GM23338 (cell line): ENCODE data around the gene BEGAIN.

Experiments
- CTCF ChIP-seq, 2 experiments: fragments of 200-600 bp in 1 of 2; sonication (generic) in 1 of 2; conservative IDR thresholded peaks; 2 replicates each; pipeline versions ENCODE4 v1.5.1 to v1.6.1; 2016 to 2017; ENCODE audit warnings: antibody characterized with exemption in 2 of 2, low read depth in 2 of 2, mild to moderate bottlenecking in 2 of 2, moderate library complexity in 1 of 2
- ETS1 ChIP-seq: IDR thresholded peaks from 2 replicates; pipeline ENCODE4 v1.6.1; 2016; ENCODE audit warnings: antibody characterized with exemption
- EZH2 ChIP-seq: fragments of 200-600 bp; sonication (generic); IDR thresholded peaks from one replicate; pipeline ENCODE4 v1.8.0; 2017; ENCODE audit warnings: antibody characterized with exemption, mild to moderate bottlenecking, low read depth; ENCODE audit not compliant: unreplicated experiment
- EZH2phosphoT487 ChIP-seq: fragments of 200-600 bp; sonication (generic); IDR thresholded peaks from one replicate; pipeline ENCODE4 v1.8.1; 2018; ENCODE audit warnings: antibody characterized with exemption; ENCODE audit not compliant: unreplicated experiment
- POLR2AphosphoS5 ChIP-seq: IDR thresholded peaks from 2 replicates; pipeline ENCODE4 v1.6.1; 2016; ENCODE audit warnings: antibody characterized with exemption, low read depth
- REST ChIP-seq: IDR thresholded peaks from one replicate; pipeline ENCODE4 v1.6.1; 2018; ENCODE audit warnings: antibody characterized with exemption; ENCODE audit not compliant: unreplicated experiment

- no peak for TF ChIP-seq ETS1
- TF ChIP-seq REST, result no peak
- TF ChIP-seq CTCF (conservative IDR thresholded peaks at IDR 0.05; ENCODE audit: low read depth in 2 of 2), result no peak
- no peak for TF ChIP-seq POLR2AphosphoS5
- no peak for TF ChIP-seq EZH2phosphoT487
- TF ChIP-seq EZH2, result no peak
Measured at GRCh38 chr14:100575266-100575995, 11.8 kb downstream of the BEGAIN start.
